ENCODE data around the gene TNNT3. TPM values are rescaled to one million over a fixed set of nuclear protein-coding genes. Genes with fewer than 3 reads are reported as not detected.
"Not testable (repeated sequence)": the region's sequence is repeated elsewhere in the genome, so short reads cannot be mapped to it uniquely, and the experiment has no call there.

The TNNT3 gene
- total RNA-seq, 1 donor from 2014 or later: not detected

GRCh38 chr11:1873048-1873812 is 46.3 kb upstream of the TNNT3 start:
- Histone ChIP-seq H3K36me3 (ENCODE audit: control insufficient read depth, insufficient read depth, low read length) (no peaks in the 10 kb centered on the region), H3K4me3 (ENCODE audit: low read depth, low read length) (no peak overlapping the region), H3K27me3 (ENCODE audit: control insufficient read depth, insufficient read depth, low read length) (peaks cover 3% of the 10 kb centered on the region)
- no peak for FAIRE-seq
- DNase-seq (ENCODE audit: low read depth): peak; percentile 68
- TF ChIP-seq CTCF (IDR thresholded peaks at IDR 0.05; ENCODE audit: insufficient read depth, low read length, severe bottlenecking): no peak

GRCh38 chr11:1873813-1874150 is 45.7 kb upstream of the TNNT3 start:
- DNase-seq (ENCODE audit: low read depth); H3K4me3 ChIP-seq (ENCODE audit: low read depth, low read length); H3K36me3 ChIP-seq (ENCODE audit: control insufficient read depth, insufficient read depth, low read length); H3K27me3 ChIP-seq (ENCODE audit: control insufficient read depth, insufficient read depth, low read length); FAIRE-seq: not testable (repeated sequence)

GRCh38 chr11:1874441-1875092 is 44.9 kb upstream of the TNNT3 start:
- H3K36me3 ChIP-seq (ENCODE audit: control insufficient read depth, insufficient read depth, low read length); H3K27me3 ChIP-seq (ENCODE audit: control insufficient read depth, insufficient read depth, low read length); H3K4me3 ChIP-seq (ENCODE audit: low read depth, low read length); FAIRE-seq; DNase-seq (ENCODE audit: low read depth): not testable (repeated sequence)

- H3K4me3 ChIP-seq (ENCODE audit: low read depth, low read length): no peak overlapping the region
- H3K27me3 ChIP-seq (ENCODE audit: control insufficient read depth, insufficient read depth, low read length): peaks cover 3% of the 10 kb centered on the region
- DNase-seq (ENCODE audit: low read depth) (no peak), FAIRE-seq (no peak)
- H3K36me3 ChIP-seq (ENCODE audit: control insufficient read depth, insufficient read depth, low read length): no peaks in the 10 kb centered on the region
- TF ChIP-seq CTCF (IDR thresholded peaks at IDR 0.05; ENCODE audit: insufficient read depth, low read length, severe bottlenecking): no peak
Observed at GRCh38 chr11:1875093-1875850, 44.2 kb upstream of the TNNT3 start.

- FAIRE-seq; H3K27me3 ChIP-seq (ENCODE audit: control insufficient read depth, insufficient read depth, low read length); H3K4me3 ChIP-seq (ENCODE audit: low read depth, low read length); H3K36me3 ChIP-seq (ENCODE audit: control insufficient read depth, insufficient read depth, low read length); DNase-seq (ENCODE audit: low read depth): not testable (repeated sequence)
Observed at GRCh38 chr11:1875851-1876301, 43.6 kb upstream of the TNNT3 start.

GRCh38 chr11:1876361-1877063 is 43.0 kb upstream of the TNNT3 start:
- H3K36me3 ChIP-seq (ENCODE audit: control insufficient read depth, insufficient read depth, low read length): no peaks in the 10 kb centered on the region
- no peak for DNase-seq (ENCODE audit: low read depth)
- H3K27me3 ChIP-seq (ENCODE audit: control insufficient read depth, insufficient read depth, low read length): no peaks in the 10 kb centered on the region
- peak; percentile 66 for FAIRE-seq
- no peak overlapping the region for H3K4me3 ChIP-seq (ENCODE audit: low read depth, low read length)
- peak; percentile 44 for TF ChIP-seq CTCF (IDR thresholded peaks at IDR 0.05; ENCODE audit: insufficient read depth, low read length, severe bottlenecking)
